Measurements from ENCODE around the gene RCN2. TPM values are rescaled to one million over a fixed set of nuclear protein-coding genes. Genes with fewer than 3 reads are reported as not detected.

Gene RCN2
- total RNA-seq, 1 experiment from 2014 or later = 46.1 TPM

DNA sequence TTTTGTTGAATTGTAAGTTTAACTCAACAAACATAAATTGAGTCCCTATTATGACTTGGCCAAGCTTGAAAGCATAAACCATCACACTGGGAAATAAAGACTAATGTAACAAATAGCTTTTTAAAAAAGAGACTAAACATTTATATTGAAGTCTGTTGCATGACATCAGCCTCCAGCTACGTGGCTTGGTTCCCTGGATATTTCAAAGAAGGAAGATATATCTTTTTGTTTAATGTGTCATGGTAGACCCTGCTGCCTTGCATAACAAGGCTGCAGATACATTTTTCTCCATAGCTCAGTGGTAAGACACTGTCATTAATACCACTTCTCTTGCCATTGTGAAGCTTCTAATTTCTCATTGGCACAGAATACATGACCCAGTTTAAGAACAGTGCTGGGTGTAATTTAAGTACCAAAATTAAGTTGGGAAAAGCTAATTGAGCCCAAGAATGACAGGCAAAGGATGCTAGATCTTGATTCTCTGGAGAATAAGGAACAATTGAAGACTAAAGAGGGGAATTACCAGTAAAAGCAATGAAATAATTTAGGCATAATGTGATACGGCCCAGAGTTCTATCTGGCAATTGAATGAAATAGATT lies 14.0 kb downstream of the RCN2 start:
- intact Hi-C loops (cut with micrococcal nuclease; ENCODE audit: unreplicated experiment) = no loop called here
- TF ChIP-seq EZH2 (IDR thresholded peaks at IDR 0.05; ENCODE audit: low read depth) (no peak), CTCF (conservative IDR thresholded peaks at IDR 0.05) (no peak)
- Histone ChIP-seq H3F3A (ENCODE audit: insufficient read depth, low read depth) (peaks cover 9% of the 10 kb centered on the region), H3K27ac (no peak overlapping the region), H3K79me2 (ENCODE audit: low read depth) (no peaks in the 10 kb centered on the region), H3K9me2 (ENCODE audit: insufficient read depth) (no peaks in the 10 kb centered on the region), H2AFZ (no peak overlapping the region), H4K20me1 (ENCODE audit: insufficient read depth) (no peaks in the 10 kb centered on the region), H3K9me3 (ENCODE audit: insufficient read depth, low read depth) (no peaks in the 10 kb centered on the region), H3K36me3 (ENCODE audit: low read depth) (peaks cover 18% of the 10 kb centered on the region), H3K27me3 (ENCODE audit: insufficient read depth, low read depth) (no peaks in the 10 kb centered on the region), H3K4me3 (no peak overlapping the region), H3K4me2 (no peak overlapping the region), H3K4me1 (replicated peaks; ENCODE audit: insufficient read depth) (no peaks in the 10 kb centered on the region)
- no TSS peak for BruUV-seq (replicated peaks)
- ChIA-PET POLR2A (ENCODE audit: unreplicated experiment) (interaction anchor here (0.6 kb wide), 1 partner anchor 12 kb away, joined by 4 read pairs; no protein-coding TSS in a partner anchor), CTCF (interaction anchor here (0.6 to 0.7 kb wide), 2 partner anchors 794 to 1413 kb away, joined by 3 read pairs; no protein-coding TSS in a partner anchor)
- DNase-seq = no peak

DNA sequence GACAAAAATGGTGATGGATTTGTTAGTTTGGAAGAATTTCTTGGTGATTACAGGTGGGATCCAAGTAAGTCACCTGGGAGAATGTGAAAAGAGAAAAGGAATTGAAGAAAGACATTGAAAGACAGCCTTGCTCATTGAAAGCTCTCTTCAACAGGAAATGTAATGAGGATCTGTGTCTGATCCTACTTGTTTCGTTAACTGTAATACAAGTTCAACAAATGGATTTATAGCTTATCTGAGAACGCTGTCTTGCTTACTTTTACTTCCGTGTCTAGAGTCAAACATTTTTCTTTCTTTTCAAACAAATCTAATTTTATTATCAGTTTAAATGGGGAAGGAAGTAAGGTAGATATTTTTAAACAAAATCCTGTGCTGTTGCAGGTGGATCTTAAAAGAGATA lies 15.9 kb downstream of the RCN2 start:
- Histone ChIP-seq H4K20me1 (ENCODE audit: insufficient read depth) (no peaks in the 10 kb centered on the region), H3K36me3 (ENCODE audit: low read depth) (peaks cover 18% of the 10 kb centered on the region), H3K9me2 (ENCODE audit: insufficient read depth) (no peaks in the 10 kb centered on the region), H3F3A (ENCODE audit: insufficient read depth, low read depth) (peaks cover 9% of the 10 kb centered on the region), H3K4me3 (no peak overlapping the region), H3K9me3 (ENCODE audit: insufficient read depth, low read depth) (no peaks in the 10 kb centered on the region), H3K27me3 (ENCODE audit: insufficient read depth, low read depth) (no peaks in the 10 kb centered on the region), H3K79me2 (ENCODE audit: low read depth) (no peaks in the 10 kb centered on the region), H3K4me2 (no peak overlapping the region), H3K27ac (no peak overlapping the region), H3K4me1 (replicated peaks; ENCODE audit: insufficient read depth) (no peaks in the 10 kb centered on the region), H2AFZ (no peak overlapping the region)
- TF ChIP-seq CTCF (conservative IDR thresholded peaks at IDR 0.05) = no peak
- TF ChIP-seq EZH2 (IDR thresholded peaks at IDR 0.05; ENCODE audit: low read depth) = no peak
- ChIA-PET CTCF (interaction anchor here (0.6 kb wide), 1 partner anchor 88 kb away, joined by 3 read pairs; no protein-coding TSS in a partner anchor), POLR2A (ENCODE audit: unreplicated experiment) (interaction anchor here (0.6 kb wide), 1 partner anchor 1081 kb away, joined by 3 read pairs; no protein-coding TSS in a partner anchor)
- DNase-seq = no peak
- intact Hi-C loops (cut with micrococcal nuclease; ENCODE audit: unreplicated experiment) = no loop called here
- no TSS peak for BruUV-seq (replicated peaks)

DNA sequence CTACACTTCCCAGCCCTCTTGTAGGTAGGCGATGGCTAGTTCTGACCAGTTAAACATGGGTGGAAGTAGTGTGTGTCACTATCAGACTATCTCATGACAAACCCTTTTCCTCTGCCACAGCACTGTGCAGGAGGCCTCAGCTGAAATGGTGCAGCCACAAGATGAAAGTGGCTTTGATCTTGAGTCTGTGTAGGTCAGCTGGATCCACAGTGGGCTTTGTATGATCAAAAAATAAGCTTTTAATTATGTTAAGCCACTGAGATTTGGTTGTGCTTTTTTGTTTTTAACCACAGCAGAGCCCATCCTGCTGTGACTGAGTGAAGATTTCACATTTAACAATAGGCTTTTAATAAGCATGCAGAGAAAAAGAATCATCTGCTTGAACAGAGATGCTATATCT lies 19.7 kb downstream of the RCN2 start:
- Histone ChIP-seq H3K9me2 (ENCODE audit: insufficient read depth) (no peaks in the 10 kb centered on the region), H2AFZ (no peak overlapping the region), H3K4me1 (replicated peaks; ENCODE audit: insufficient read depth) (no peaks in the 10 kb centered on the region), H3K4me2 (no peak overlapping the region), H3K36me3 (ENCODE audit: low read depth) (peaks cover 18% of the 10 kb centered on the region), H3K27me3 (ENCODE audit: insufficient read depth, low read depth) (no peaks in the 10 kb centered on the region), H3K9me3 (ENCODE audit: insufficient read depth, low read depth) (no peaks in the 10 kb centered on the region), H3K4me3 (no peak overlapping the region), H3K79me2 (ENCODE audit: low read depth) (no peaks in the 10 kb centered on the region), H3F3A (ENCODE audit: insufficient read depth, low read depth) (peaks cover 9% of the 10 kb centered on the region), H3K27ac (no peak overlapping the region), H4K20me1 (ENCODE audit: insufficient read depth) (no peaks in the 10 kb centered on the region)
- ChIA-PET CTCF (no interaction called here), POLR2A (ENCODE audit: unreplicated experiment) (interaction anchor here (0.6 kb wide), 1 partner anchor 36 kb away, joined by 4 read pairs; no protein-coding TSS in a partner anchor)
- no TSS peak for BruUV-seq (replicated peaks)
- TF ChIP-seq CTCF (conservative IDR thresholded peaks at IDR 0.05) (no peak), EZH2 (IDR thresholded peaks at IDR 0.05; ENCODE audit: low read depth) (no peak)
- intact Hi-C loops (cut with micrococcal nuclease; ENCODE audit: unreplicated experiment) = no loop called here
- DNase-seq = no peak
